HG03103 (cell line): ENCODE data around the gene GBX1.

Source experiments
- ATAC-seq: cut with Tn5 transposase; IDR thresholded peaks from one replicate; pipeline ENCODE4 v1.9.1; 2021; ENCODE audit warnings: low read depth; ENCODE audit not compliant: unreplicated experiment

GBX1 gene

DNA sequence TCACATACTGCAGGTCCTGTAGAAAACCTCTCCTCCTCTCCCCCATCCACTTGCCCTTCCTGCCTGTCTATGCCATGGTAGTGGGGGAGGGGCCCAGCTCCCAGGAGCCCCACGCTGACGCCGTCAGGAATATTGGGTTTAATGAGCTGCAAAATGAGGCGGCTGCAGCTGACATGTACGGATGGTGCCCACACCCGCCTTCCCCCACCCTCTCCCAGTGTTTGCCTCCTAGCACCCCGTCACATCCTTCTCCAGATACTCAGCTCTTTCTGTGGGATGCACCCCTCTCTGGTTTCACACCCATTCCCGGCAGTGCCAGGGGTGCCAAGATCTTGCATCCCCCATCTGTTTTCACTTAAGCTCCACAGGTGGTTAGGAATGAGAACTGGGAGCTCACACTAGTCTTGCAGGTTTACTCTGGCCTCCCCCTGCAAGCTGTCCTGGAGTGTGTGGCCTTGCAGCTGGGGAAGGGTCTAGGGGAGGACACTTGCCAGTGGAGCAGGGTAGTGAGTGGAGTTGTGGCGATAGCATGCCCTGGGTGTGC is 26.1 kb downstream of the GBX1 start:
- no peak for ATAC-seq

DNA sequence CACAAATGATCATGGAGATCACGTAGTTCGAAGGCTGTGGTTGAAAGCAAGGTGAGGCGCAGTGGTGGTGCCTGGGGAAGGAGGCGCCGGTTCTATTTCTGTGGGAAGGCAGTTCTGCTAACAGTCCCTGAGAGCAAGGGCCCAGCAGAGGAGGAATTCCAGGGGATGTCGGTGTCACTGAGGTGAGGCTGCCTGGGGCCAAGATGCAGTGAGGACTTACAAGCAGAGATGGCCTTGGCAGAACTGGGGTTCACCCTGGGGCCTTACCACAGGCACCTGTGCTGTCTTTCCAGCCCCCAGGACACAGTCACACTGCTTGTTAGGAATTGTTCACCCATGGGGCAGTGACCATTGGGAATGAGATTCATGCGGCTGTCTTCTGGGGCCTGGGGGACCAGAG is 26.7 kb downstream of the GBX1 start:
- ATAC-seq, result no peak

DNA sequence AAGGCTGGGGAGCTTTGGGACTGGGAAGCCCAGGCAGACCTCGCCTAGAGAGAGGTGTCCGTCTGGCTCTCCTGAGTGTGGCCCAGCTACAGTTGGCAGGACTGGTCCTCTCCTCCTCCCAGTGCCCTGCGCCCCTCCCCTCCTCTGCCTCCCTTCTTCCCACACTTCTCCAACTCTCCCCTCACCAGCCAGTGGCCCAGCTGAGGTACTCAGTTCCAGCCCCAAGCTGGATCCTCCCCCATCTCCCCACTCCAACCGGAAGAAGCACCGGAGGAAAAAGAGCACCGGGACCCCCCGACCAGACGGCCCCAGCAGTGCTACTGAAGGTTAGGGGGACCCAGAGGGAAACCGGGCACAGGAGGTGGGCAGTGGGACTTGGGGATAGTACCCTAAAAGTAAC is 27.7 kb downstream of the GBX1 start:
- no peak for ATAC-seq

DNA sequence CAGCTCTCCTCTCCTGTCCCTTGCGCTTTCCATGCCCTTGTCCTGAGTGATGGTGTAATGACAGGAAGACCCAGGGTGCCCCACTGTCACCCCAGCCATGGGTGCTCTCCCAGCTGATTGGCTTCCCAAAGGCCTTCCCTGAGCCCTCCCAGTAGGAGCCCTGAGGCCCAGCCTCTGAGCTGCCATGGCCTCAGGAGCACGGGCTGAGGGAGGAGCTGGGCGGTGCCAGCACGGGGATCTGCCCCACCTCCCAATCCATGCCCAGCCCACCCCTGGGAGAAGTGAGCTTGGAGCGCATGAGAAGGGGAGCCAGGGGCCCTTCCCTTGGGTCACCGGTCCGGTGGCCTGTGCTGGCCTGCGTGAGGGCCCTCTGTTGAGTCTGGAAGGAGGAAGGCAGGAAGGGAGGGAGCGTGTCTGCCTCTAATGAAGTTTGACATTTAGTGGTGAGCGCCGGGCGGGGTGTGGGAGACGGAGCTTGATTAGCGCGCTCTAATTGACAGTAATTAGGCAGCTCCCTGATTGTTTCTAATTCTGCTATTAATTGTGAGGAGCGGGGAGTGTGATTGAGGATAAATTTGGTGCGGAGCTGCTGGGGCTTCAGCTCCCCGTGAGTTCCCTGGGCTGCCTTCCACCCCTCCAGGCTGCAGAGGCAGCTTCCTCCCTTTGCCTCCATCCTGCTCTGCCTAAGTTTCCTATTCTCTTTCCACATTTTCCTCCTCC is 28.3 kb downstream of the GBX1 start:
- no peak for ATAC-seq

DNA sequence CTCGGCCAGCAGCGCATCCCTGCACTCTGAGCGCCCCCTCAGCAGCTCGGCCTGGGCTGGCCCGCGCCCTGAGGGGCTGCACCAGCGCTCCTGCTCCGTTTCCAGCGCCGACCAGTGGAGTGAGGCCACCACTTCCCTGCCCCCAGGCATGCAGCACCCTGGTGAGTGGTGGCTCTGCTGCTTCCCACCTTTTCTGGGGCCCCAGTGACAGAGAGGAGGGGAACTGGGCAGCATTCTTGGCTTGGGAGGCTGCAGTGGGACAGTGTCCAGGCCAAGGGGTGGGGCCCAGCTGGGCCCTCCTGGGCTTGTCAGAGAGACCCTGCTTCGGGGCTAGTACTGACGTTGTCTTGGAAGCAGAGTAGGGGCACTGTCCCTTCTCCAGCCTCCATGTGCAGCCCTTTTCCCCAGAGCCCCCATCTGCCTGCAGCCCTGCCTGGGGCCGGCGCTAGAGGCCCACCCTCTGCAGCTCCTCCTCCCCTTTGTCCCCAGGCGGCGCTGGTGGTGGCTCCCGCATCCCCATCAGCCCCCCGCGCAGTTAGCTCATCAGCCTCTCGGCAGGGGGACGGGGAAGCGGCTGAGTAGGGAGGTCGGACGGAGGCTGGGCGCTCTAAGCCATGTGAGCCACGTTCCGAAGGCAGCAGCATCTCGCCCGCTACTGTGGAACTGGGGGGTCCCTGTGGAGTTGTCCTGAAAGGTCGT is 29.2 kb downstream of the GBX1 start:
- no peak for ATAC-seq

DNA sequence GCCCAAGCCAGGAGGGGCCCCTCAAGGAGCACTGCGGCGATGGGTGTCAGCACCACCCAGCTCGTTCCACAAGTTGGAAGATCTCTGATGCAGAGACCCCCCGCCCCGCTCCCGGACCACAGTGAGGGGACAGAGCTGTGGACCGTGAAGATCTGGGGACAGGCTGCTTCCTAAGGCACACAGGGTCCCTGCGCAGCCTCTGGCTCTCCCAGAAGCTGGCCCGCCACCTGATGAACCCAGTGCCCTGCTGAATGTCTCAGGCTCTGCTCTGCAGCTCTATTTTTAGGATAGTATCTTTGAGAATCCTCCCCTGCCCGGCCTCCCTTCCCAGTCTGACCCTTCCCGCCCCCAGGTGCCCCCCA is 29.7 kb downstream of the GBX1 start:
- ATAC-seq, result no peak

DNA sequence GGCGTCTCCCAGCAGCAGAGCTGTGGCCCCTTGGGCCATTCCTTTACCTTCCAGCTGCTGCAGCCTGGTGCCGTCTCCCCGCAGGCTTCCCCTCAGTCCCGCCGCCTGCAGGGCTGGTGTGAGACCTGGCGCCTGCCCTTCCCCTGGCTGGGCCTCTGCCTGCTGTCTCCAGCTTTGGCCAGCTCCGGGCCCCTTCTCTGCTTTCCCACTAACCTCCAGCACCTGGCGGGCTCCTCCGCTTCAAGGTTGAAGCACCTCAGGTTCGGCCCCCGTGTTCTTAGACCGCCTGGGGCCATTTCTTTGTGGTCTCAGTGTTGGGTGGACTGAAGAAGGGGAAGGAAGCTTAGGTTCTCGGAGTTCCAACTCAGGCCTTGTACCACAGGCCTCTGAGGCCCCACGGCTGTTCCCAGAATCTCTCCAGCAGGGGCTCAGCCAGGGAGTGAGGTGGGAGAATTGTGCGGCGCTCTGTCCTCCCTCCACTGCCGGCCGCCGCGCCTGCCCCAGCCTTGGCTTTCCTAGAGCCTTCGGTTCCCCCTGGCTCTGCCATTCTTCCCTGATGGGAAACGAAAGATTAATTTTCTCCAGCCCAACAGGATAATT is 30.3 kb downstream of the GBX1 start:
- no peak for ATAC-seq

DNA sequence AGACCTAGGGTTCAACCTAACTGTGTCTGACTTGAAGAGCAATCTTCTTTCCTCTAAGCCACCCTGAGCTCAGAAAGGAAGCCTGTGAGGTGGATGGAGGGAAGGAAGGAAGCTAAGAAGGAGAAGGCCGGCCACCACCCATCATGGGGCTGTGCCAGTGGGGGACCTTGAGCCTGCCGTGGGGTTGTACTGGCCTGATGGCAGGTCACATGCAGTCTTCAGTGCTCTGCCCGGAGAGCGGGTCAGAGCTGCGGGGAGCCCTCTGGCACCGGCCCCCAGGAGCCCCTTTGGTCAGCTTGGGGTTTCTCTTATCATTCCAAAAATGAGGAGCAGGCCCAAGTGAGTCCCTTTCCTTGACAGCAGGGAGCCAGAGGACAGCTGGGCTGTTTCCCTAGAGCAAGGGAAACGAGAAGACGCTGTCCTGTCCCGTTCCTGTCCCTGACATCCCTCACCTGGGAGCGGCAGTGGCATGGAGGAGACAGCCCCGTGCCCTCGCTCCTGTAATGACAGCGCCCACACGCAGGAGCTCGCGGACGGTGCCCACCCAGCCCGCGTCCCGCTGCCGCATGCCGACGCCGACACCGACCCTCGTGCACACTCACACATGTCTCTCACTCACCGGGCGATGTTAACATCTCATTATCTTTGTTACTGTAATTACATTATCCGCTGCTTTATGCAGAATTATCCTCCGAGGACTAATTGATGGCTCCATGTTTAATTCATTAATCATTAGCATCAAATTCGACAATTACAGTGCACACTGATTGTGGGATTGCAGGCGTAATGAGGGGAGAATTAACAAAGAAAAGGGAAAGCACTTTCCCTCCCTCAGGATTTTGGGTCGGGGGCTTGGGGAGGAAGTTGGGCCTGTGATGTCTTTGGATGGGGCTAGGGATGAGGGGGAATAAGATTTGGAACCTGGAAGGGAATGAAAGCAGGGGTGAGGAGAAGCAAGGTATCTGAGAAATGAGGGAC is 31.3 kb downstream of the GBX1 start:
- ATAC-seq, result no peak

DNA sequence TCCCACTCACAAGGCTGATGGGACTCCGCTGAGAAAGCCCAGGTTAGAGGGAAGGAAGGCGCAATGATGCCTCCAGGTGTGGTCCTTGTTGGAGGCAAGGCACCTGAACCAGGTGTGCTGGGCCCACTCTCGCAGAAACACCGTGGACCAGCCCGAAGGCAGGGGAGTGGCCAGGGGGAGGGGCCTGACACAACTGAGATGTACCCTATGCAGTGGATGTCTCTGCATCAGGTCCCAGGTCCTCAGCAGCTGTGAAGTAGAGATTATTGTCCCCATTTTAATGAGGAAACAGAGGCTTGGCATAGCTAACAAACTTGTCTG is 32.0 kb downstream of the GBX1 start:
- ATAC-seq, result no peak

DNA sequence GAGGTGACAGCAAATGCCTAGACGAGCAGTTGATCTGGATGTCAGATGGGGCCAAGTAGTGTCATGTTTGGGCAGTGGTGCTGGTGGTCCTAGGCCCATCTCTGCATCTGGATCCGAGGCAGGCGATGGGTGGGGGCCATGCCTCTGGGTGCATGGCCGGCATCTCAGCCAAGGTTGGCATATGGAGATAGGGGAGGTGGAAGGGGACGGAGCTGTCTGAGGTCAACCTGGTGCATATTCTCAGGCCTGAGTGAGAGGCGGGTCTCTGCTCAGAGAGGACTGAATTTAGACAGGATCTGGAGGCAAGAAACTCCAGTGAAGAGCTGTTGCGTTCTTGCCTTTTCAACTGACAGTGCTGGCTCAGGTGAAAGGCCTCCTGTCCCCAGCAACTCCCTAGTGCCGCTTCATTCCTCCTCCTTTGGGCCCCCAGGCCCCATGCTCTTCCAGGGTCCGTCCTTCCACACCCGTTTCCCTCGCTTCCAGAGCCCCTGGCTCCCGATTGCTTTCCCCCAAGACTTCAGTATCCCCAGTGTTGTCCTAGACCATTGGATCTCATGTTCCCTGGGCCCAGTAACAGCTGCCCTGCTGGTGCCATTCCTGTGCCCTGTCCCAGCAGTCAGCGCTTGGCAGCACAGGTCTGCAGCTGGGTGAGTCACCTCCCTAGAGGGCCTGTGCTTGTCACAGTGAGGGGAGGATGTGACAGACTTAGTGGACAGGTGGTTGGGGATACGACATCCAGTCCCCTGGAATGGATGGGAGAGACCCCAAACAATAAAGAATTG is 32.6 kb downstream of the GBX1 start:
- no peak for ATAC-seq

DNA sequence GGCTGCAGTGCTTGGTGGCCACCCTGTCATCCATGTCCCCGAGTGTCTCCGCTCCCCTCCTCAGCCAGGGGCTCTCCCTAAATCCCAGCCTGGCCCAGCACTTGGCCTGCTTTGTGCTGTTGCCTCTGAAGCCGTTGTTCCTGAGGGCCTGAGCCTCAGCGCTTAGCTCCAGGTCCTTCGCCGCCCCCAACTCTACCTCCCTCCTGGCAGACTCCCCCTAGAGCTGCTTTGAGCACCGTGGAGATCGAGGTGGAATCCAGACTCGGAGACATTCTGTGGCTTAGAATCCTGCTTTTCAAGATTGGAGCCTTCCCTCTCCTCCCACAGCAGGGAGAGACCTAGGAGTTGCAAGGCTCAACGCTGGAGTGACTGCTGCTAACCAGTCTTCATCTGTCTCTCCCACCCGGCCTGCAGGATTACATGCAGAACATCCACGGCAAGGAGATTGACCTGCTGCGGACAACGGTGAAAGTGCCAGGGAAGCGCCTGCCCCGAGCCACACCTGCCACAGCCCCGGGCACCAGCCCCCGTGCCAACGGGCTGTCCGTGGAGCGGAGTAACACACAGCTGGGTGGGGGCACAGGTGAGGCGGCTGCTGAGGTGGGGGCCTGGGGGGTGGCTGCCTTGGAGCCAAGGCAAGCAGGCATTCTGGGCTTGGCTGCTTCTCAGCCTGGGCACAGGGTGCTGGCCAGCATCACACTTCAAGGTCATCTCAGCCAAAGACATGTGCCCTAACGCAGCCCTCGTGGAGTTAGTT is 33.3 kb downstream of the GBX1 start:
- no peak for ATAC-seq

DNA sequence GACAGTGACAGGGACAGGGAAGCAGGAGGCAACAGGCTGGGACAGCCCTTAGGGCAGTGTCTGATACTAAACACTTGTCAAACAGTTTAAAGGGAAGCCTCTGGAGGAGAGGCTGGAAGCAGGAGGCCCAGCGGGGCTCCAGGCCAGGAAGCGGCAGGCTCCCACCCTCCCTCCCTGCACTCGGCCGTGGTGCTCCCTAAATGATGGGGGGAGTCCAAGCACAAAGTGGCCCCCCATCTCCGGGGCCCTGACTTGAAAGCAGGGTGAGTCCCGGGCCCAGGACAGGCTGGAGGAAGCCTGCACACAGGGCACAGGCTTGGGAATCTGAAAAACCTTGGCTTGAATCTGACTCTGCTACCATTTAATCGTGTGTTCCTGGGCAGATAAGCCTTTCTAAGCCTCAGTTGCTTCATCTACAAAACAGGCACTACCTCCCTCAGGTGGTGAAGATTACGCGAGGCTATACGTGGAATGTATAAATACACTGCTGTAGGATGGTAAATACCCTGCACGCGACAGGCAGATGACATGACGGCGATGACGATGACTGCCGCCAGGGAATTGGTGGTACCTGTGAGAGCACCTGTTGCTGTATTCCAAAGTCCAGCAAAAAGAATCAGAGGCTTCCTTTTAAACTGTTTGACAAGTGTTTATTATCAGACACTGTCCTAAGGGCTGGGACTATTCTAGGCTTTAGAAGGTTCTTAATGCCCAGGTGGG is 34.1 kb downstream of the GBX1 start:
- no peak for ATAC-seq

DNA sequence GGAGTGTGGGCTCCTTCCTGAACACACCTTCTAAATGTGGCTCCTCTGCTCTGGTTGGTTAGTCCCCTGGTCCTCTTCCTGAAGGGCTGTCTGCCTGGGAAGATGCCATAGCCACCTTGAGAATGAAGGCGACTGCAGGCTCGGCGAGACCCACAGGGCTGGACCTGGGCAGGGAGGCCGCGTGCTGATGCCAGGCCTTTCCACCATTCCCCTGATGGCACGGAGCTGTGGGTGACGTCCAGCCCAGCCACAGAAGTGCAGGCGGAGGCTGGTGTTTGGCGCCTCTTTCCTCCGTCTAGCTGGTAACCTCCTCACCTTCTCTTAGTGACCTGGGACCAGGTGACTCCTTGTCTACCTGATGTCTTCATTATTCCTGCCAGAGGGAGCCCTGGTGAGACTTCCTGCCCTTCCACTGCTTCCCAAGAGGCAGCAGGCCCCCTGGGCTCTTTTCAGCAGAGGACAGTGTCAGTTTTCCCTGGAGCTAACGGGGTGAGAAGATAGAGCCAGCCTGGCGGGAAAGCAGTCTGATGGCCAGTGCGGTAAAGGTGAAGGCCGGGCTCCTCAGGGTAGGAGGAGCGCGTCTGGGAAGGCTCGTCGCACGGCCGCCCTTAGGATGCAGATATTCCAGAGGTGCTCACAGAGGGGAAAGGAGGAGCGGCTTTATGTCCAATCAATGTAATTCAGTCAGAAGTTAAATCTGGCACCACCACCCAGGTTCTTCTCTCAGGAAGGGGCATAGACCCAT is 34.9 kb downstream of the GBX1 start:
- ATAC-seq, result no peak

DNA sequence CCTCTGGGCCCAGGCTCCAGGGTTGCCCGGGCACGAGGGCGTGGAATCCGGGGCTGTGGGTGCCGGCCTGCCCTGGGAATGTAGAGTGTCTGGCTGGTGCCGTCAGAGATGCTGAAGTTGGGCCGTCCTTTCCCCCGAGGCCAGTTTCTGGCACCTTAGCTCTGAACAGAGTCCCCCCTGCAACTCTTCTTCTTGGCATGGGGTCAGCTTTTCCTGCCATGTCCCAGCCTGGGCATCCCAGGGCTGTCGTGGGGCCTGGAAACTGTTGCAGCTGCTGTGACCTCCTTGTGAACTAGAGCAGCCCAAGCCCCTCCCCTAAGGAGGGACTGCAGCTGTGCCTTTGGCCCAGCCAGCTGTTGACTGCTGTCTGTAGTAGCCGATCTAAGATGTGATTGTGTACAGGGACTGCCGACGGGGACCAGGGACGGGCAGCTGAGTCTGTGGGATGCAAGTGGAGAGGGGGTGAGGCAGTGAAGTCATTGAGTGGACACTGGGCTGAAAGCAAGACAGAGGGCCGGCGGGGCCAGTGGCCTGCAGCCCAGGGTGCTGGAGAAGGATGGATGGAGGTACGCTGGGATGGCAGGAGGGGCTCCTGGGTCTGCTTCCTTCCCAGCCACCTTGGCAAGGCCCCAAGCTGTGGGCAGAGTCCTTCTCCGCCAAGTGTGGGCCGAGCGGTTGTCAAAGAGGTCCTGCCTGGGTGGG is 35.8 kb downstream of the GBX1 start:
- ATAC-seq, result no peak

DNA sequence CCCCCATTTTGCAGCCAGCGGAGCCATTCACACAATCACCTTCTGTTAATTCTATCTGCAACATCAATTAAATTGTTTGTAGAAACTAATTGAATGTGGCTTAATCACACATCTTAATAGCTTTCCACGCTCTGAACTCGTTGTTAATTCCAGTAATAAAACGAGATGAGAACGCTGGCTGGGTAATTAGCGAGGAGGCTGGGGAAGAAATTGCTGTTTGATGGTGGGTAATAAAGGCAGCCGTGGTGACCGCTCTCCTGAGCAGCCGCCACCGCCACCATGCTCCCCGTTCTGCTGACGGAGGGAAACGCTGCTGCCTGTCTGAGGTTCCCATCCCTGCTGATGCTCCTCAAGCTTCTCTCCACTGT is 36.3 kb downstream of the GBX1 start:
- ATAC-seq, result no peak

DNA sequence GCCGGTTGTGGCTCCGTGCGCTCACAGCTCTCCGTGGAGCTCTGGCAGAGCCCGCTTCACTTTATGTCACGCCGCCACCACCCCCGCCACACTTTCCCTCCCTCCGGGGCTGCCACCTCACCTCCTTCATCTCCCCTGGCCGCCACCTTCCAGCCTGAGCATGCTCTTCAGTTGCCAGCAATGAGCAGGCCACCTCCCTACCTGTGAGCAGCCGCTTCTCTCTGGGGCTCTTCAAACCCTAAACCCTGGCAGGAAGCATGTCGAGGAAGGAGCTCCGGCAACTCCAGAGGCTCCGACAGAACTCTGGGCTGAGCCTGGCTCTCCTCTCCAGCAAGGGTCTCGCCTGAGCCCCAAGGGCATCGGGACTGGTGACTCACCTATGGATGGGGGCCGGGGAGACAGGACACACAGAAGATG is 36.7 kb downstream of the GBX1 start:
- ATAC-seq, result no peak

DNA sequence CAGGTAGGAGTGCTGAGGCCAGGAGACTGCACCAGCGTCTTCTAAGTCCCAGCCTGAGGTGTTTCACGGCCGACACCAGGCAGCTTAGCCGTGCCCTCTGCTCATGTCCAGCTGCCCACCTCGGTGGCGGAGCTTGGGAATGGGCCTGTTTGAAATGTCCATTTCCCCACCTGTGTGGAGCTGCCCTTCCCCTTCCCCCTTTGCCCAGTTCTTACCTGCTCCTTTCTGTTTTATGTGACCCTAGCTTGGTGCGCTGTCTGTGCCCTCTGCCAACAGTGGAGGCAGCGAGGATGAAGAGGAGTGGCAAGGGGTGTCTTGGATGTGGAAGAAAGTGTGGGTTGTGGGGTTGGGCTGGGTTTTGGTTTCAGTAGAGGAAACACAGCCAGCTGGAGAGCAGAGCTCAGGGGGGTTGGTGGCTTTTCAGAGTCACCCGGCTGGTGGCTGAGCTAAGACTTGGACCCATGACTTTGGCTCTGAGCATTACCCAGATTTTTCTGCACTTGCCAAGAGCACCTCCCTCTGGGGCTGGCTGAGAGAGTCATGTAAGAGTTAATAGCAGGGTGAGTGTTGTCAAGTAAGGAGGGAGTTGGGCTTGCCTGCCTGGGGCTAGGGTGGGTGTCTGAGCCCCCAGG is 37.4 kb downstream of the GBX1 start:
- no peak for ATAC-seq
